Type B pancreatic cell (in vitro differentiated cells): Measurements from ENCODE around the gene WFDC1. TPM values are rescaled to one million over a fixed set of nuclear protein-coding genes. Genes with fewer than 3 reads are reported as not detected.
A peak's percentile ranks its signal among the peaks of the same experiment; 100 is the strongest.

Experiments
- DNase-seq: peaks from one replicate; pipeline ENCODE4 v3.0.0; 2021; ENCODE audit warnings: mixed read lengths; ENCODE audit not compliant: unreplicated experiment; ENCODE audit errors: extremely low spot score
- H3K27ac Mint-ChIP-seq: 2 replicates; pipeline ENCODE4 v1.8.0; 2021; ENCODE audit warnings: mild to moderate bottlenecking, mixed read lengths
- H3K27me3 Mint-ChIP-seq: 2 replicates; pipeline ENCODE4 v1.8.0; 2021; ENCODE audit warnings: mixed read lengths
- H3K36me3 Mint-ChIP-seq: 2 replicates; pipeline ENCODE4 v1.8.0; 2021; ENCODE audit warnings: mixed read lengths
- H3K4me1 Mint-ChIP-seq: one replicate; pipeline ENCODE4 v1.8.0; 2021; ENCODE audit warnings: mixed read lengths; ENCODE audit not compliant: unreplicated experiment
- H3K4me3 Mint-ChIP-seq: 2 replicates; pipeline ENCODE4 v1.8.0; 2021; ENCODE audit warnings: mild to moderate bottlenecking, mixed read lengths
- H3K9me3 Mint-ChIP-seq: 2 replicates; pipeline ENCODE4 v1.8.0; 2021; ENCODE audit warnings: mixed read lengths
- total RNA-seq: library from RNA; stranded (reverse); gene quantifications from 2 replicates; pipeline ENCODE4 v1.2.1, GENCODE V29; 2021; ENCODE audit warnings: low replicate concordance
- TF ChIP-seq, protein P1 (sequence below): fragments of 200-600 bp; sonication (generic); conservative IDR thresholded peaks from 2 replicates; pipeline ENCODE4 v1.5.0; 2021; ENCODE audit warnings: antibody characterized with exemption, mild to moderate bottlenecking

WFDC1 gene
- total RNA-seq, 1 donor from 2014 or later = 2.0 TPM

DNA sequence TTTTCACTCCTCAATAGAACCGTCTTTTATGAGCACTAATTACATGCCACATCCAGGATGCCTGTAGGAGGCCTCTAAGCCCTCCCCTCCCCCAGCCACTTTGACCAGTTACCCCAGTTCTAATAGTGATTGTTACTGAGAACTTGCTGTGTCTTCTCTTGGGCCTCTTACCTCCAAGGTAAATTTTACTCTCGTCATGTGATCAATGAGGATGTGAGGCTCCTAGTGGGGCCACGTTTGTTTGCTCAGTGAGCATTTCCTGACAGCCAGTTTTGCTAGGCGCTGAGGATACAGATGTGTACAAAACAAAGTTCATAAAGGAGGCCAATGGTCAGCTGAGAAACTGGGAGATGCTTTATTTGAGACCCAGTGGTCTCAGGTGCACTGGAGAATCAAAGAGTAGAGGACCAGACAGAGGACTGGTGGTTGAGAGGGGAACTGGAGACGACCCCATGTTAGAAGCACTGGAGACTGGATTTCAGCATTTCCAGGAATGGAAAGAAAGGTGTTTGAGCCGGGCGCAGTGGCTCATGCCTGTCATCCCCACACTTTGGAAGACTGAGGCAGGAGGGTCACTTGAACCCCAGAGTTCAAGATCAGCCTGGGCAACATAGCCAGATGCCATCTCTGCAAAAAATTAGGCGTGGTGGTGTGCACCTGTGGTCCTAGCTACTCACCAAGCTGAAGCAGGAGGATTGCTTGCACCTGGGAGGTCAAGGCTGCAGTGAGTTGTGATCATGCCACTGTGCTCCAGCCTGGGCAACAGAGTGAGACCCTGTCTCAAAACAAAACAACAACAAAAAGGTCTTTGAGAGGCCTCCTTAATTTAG lies 76.3 kb downstream of the WFDC1 start:
- TF ChIP-seq, protein P1, sequence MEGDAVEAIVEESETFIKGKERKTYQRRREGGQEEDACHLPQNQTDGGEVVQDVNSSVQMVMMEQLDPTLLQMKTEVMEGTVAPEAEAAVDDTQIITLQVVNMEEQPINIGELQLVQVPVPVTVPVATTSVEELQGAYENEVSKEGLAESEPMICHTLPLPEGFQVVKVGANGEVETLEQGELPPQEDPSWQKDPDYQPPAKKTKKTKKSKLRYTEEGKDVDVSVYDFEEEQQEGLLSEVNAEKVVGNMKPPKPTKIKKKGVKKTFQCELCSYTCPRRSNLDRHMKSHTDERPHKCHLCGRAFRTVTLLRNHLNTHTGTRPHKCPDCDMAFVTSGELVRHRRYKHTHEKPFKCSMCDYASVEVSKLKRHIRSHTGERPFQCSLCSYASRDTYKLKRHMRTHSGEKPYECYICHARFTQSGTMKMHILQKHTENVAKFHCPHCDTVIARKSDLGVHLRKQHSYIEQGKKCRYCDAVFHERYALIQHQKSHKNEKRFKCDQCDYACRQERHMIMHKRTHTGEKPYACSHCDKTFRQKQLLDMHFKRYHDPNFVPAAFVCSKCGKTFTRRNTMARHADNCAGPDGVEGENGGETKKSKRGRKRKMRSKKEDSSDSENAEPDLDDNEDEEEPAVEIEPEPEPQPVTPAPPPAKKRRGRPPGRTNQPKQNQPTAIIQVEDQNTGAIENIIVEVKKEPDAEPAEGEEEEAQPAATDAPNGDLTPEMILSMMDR = no peak
- H3K4me3 Mint-ChIP-seq = peak overlapping the region; percentile 65
- H3K36me3 Mint-ChIP-seq = no peaks in the 10 kb centered on the region
- no peak for DNase-seq
- H3K27me3 Mint-ChIP-seq = peaks cover 42% of the 10 kb centered on the region
- peaks cover 17% of the 10 kb centered on the region for H3K4me1 Mint-ChIP-seq
- H3K27ac Mint-ChIP-seq = peak overlapping the region; percentile 30
- no peaks in the 10 kb centered on the region for H3K9me3 Mint-ChIP-seq

DNA sequence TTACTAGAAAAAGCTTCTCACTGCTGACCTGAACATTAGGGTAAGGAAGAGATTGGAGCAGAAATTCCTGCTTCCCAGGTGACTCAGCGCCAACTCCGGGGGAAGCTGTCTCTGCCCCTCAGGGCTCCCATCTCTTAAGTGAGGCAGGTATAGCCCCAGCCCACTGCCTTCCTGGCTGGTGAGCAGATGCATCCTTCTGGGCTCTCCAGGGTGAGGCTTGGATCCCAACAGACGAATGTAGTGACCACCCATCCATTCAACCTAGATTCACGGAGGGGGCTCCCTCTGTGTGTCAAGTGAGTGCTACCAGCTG lies 76.8 kb downstream of the WFDC1 start:
- TF ChIP-seq, protein P1 = no peak

DNA sequence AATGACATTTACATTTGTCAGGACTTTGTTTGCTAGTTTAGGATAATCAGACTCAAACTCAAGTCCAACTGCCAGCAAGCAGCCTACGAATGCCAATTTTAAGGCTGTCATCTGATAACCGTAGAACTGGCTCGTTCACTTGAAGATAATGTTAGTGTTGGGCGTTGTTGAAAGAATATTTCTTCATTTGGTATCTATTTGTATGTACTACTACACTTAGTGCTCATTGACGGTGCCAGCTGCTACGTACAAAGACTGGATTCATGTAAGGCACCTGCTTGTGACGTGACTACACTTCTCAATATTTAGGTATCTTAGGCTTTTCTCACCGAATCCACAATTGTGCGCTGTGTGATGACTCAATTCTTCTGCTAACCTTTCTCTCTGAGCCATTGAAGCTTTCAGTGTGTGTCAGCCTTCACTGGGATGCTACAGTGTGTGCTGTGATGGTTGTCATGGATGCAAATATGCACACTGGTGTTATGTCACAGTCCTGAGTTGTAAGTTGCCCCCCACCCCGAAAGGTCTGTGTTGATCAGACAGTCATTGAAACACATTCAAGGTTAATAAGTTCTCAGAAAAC lies 79.3 kb downstream of the WFDC1 start:
- Mint-ChIP-seq H3K27me3 (peaks cover 24% of the 10 kb centered on the region), H3K4me3 (no peak overlapping the region), H3K27ac (no peak overlapping the region)

More for the DNA sequence above, 76.8 kb downstream of the WFDC1 start:
- H3K9me3 Mint-ChIP-seq = no peaks in the 10 kb centered on the region
- no peak for DNase-seq
- H3K4me1 Mint-ChIP-seq = peaks cover 17% of the 10 kb centered on the region
- no peaks in the 10 kb centered on the region for H3K36me3 Mint-ChIP-seq
- H3K4me3 Mint-ChIP-seq = no peak overlapping the region
- H3K27ac Mint-ChIP-seq = no peak overlapping the region
- H3K27me3 Mint-ChIP-seq = peaks cover 42% of the 10 kb centered on the region

DNA sequence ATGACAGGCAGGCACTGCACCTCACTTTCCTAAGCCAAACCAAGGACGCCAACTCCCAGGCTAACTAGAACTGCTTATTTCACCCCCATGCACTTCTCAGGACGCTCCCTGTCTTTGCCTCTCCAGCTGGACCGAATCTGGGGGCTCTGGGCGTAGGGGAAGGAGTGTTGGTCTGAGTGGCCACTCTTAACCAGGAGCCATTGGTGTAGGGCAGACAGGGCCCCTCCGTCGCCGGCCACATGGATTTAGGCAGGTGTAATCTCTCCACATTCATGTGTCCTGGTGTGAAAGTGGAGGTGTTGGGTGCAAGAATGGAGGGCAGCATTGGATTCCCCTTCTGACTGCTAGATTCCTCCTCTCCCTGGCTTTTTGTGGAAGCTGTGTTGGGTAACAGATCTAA lies 83.4 kb downstream of the WFDC1 start:
- Mint-ChIP-seq H3K36me3 (no peaks in the 10 kb centered on the region), H3K27ac (no peak overlapping the region), H3K27me3 (peaks cover 3% of the 10 kb centered on the region), H3K4me1 (peaks cover 12% of the 10 kb centered on the region), H3K9me3 (no peaks in the 10 kb centered on the region), H3K4me3 (no peak overlapping the region)
- TF ChIP-seq, protein P1 = no peak
- no peak for DNase-seq

More for the DNA sequence above, 79.3 kb downstream of the WFDC1 start:
- Mint-ChIP-seq H3K9me3 (no peaks in the 10 kb centered on the region), H3K4me1 (peaks cover 12% of the 10 kb centered on the region), H3K36me3 (no peaks in the 10 kb centered on the region)
- no peak for DNase-seq
- TF ChIP-seq, protein P1 = no peak

DNA sequence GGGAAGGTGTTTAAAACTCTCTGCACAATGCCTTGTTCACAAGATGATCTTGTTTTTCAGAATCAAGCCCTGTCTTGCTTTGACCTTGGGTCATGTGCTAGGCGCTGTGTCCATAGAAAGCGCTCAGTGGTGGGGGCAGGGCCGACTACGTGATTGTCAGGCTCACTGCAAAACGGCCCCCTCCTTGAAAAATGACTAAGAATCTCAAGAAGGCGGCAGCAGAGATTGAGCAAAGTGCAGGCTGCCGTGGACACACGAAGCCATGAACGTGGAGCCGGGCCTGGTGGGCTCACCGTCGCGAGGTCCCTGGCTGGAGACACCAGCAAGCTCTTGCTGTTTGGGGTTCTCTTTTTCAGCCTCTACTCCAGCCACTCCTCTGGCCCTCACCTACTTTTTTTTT lies 83.9 kb downstream of the WFDC1 start:
- H3K4me1 Mint-ChIP-seq = peaks cover 12% of the 10 kb centered on the region
- TF ChIP-seq, protein P1 = no peak
- DNase-seq = no peak
- H3K4me3 Mint-ChIP-seq = no peak overlapping the region
- peaks cover under 1% of the 10 kb centered on the region for H3K27me3 Mint-ChIP-seq
- no peak overlapping the region for H3K27ac Mint-ChIP-seq
- no peaks in the 10 kb centered on the region for H3K9me3 Mint-ChIP-seq
- no peaks in the 10 kb centered on the region for H3K36me3 Mint-ChIP-seq
